Mesendoderm (in vitro differentiated cells): Measurements from ENCODE around the gene TRPC4.

Source experiments
- DNase-seq: peaks from one replicate; pipeline ENCODE4 v3.0.0; 2013
- H2AK5ac ChIP-seq: 2 replicates; pipeline ENCODE4 v1.6.1; 2013; ENCODE audit warnings: low read length, inconsistent platforms
- H2BK120ac ChIP-seq: 2 replicates; pipeline ENCODE4 v1.6.1; 2013; ENCODE audit warnings: low read depth, mild to moderate bottlenecking, low read length, moderate library complexity, mixed read lengths
- H2BK15ac ChIP-seq: replicated peaks from 2 replicates; pipeline ENCODE4 v1.6.1; 2013; ENCODE audit warnings: low read depth, mild to moderate bottlenecking, moderate library complexity
- H2BK5ac ChIP-seq: 2 replicates; pipeline ENCODE4 v1.6.1; 2013; ENCODE audit warnings: low read length, inconsistent platforms
- H3K18ac ChIP-seq: 2 replicates; pipeline ENCODE4 v1.6.1; 2013; ENCODE audit warnings: mild to moderate bottlenecking, low read length, mixed read lengths
- H3K23ac ChIP-seq: one replicate; pipeline ENCODE4 v1.6.1; 2013; ENCODE audit warnings: low read length
- H3K27ac ChIP-seq: 2 replicates; pipeline ENCODE4 v1.5.1; 2013; ENCODE audit warnings: low read depth, mild to moderate bottlenecking, inconsistent platforms, low read length, moderate library complexity
- H3K27me3 ChIP-seq: 2 replicates; pipeline ENCODE4 v1.6.1; 2013; ENCODE audit warnings: low read length, control low read depth, mild to moderate bottlenecking, inconsistent platforms; ENCODE audit not compliant: insufficient read depth, poor library complexity
- H3K36me3 ChIP-seq: 2 replicates; pipeline ENCODE4 v1.6.1; 2013; ENCODE audit warnings: low read length, inconsistent platforms; ENCODE audit not compliant: control insufficient read depth, insufficient read depth
- H3K4ac ChIP-seq: one replicate; pipeline ENCODE4 v1.6.1; 2013; ENCODE audit warnings: low read depth, mild to moderate bottlenecking, low read length, moderate library complexity
- H3K4me1 ChIP-seq: 2 replicates; pipeline ENCODE4 v1.6.1; 2013; ENCODE audit warnings: low read depth, low read length, inconsistent platforms; ENCODE audit not compliant: control insufficient read depth
- H3K4me2 ChIP-seq: 2 replicates; pipeline ENCODE4 v1.6.1; 2013; ENCODE audit warnings: low read length
- H3K4me3 ChIP-seq: 2 replicates; pipeline ENCODE4 v1.5.1; 2013; ENCODE audit warnings: mild to moderate bottlenecking, low read length
- H3K56ac ChIP-seq: one replicate; pipeline ENCODE4 v1.6.1; 2013; ENCODE audit warnings: low read length
- H3K79me1 ChIP-seq: 2 replicates; pipeline ENCODE4 v1.6.1; 2013; ENCODE audit warnings: low read length, inconsistent platforms
- H3K79me2 ChIP-seq: 2 replicates; pipeline ENCODE4 v1.6.1; 2013; ENCODE audit warnings: mild to moderate bottlenecking, low read length; ENCODE audit not compliant: control insufficient read depth, insufficient read depth
- H3K9ac ChIP-seq: 2 replicates; pipeline ENCODE4 v1.6.1; 2013; ENCODE audit warnings: low read length, inconsistent platforms
- H4K5ac ChIP-seq: one replicate; pipeline ENCODE4 v1.6.1; 2013; ENCODE audit warnings: low read length
- H4K8ac ChIP-seq: one replicate; pipeline ENCODE4 v1.6.1; 2013; ENCODE audit warnings: low read depth, mild to moderate bottlenecking, control low read depth, low read length, moderate library complexity
- WGBS: extraction: QIAGEN DNeasy Blood & Tissue Kit; methylation state at CpG from one replicate; pipeline ENCODE4 v1.1.7; 2013; ENCODE audit warnings: low lambda C conversion rate, missing lambda C conversion rate; ENCODE audit not compliant: insufficient coverage; ENCODE audit errors: extremely low coverage; 5-methylcytosine and 5-hydroxymethylcytosine counted together

TRPC4 gene

GRCh38 chr13:37716420-37717195 lies 153.0 kb downstream of the TRPC4 start:
- no peak overlapping the region for H3K4me2 ChIP-seq
- no peak overlapping the region for H3K23ac ChIP-seq
- no peak overlapping the region for H3K56ac ChIP-seq
- H3K9ac ChIP-seq, result no peak overlapping the region
- H2BK120ac ChIP-seq, result no peak overlapping the region
- H4K8ac ChIP-seq, result no peak overlapping the region
- no peaks in the 10 kb centered on the region for H3K27me3 ChIP-seq
- no peaks in the 10 kb centered on the region for H3K4me1 ChIP-seq
- H3K79me1 ChIP-seq, result no peaks in the 10 kb centered on the region
- H3K27ac ChIP-seq, result no peak overlapping the region
- H2BK15ac ChIP-seq, result no peak overlapping the region
- H2AK5ac ChIP-seq, result no peak overlapping the region
- no peak for DNase-seq
- no peak overlapping the region for H4K5ac ChIP-seq
- no peak overlapping the region for H3K4ac ChIP-seq
- WGBS, result no CpG with 5 or more reads among the region's 8 CpGs
- H2BK5ac ChIP-seq, result no peak overlapping the region
- no peaks in the 10 kb centered on the region for H3K79me2 ChIP-seq
- H3K36me3 ChIP-seq, result no peaks in the 10 kb centered on the region
- H3K4me3 ChIP-seq, result no peak overlapping the region
- H3K18ac ChIP-seq, result no peak overlapping the region

- Histone ChIP-seq H3K9ac (no peak overlapping the region), H3K79me2 (no peaks in the 10 kb centered on the region), H2BK120ac (no peak overlapping the region), H4K5ac (no peak overlapping the region), H3K4me2 (no peak overlapping the region), H3K4me3 (no peak overlapping the region), H3K4ac (no peak overlapping the region), H3K23ac (no peak overlapping the region), H3K27ac (no peak overlapping the region), H2AK5ac (no peak overlapping the region), H3K79me1 (no peaks in the 10 kb centered on the region), H3K18ac (no peak overlapping the region), H3K4me1 (no peaks in the 10 kb centered on the region), H3K56ac (no peak overlapping the region), H2BK15ac (no peak overlapping the region), H4K8ac (no peak overlapping the region), H2BK5ac (no peak overlapping the region), H3K27me3 (no peaks in the 10 kb centered on the region), H3K36me3 (no peaks in the 10 kb centered on the region)
- DNase-seq, result no peak
- no CpG with 5 or more reads among the region's 6 CpGs for WGBS
Measured at GRCh38 chr13:37715606-37716015, 154.0 kb downstream of the TRPC4 start.

DNA sequence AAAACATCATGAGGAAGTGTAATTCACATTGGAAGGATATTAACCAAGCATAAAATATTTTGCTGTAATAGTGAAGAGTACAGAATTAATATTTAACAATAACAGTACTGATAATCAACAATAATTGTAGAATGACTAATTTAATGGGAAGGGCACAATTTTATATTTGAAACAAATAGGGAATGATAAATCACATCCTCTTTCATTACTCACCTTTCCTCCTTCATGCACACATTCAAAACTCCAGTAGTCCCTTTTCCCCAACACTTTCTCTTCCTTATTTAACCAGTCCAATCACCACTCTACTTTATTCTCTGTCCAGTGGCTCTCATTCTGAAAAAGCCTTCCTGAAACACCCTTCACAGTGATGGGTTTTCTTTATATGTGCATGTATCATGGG lies 160.3 kb downstream of the TRPC4 start:
- H3K27ac ChIP-seq, result no peak overlapping the region
- no peak overlapping the region for H2BK15ac ChIP-seq
- no peak overlapping the region for H3K18ac ChIP-seq
- H2AK5ac ChIP-seq, result no peak overlapping the region
- no peak overlapping the region for H3K9ac ChIP-seq
- H3K79me2 ChIP-seq, result no peaks in the 10 kb centered on the region
- no peaks in the 10 kb centered on the region for H3K4me1 ChIP-seq
- no peak overlapping the region for H3K4me2 ChIP-seq
- no peaks in the 10 kb centered on the region for H3K79me1 ChIP-seq
- no peaks in the 10 kb centered on the region for H3K27me3 ChIP-seq
- no peak overlapping the region for H2BK120ac ChIP-seq
- no peak for DNase-seq
- no peak overlapping the region for H3K56ac ChIP-seq
- H4K8ac ChIP-seq, result no peak overlapping the region
- H2BK5ac ChIP-seq, result no peak overlapping the region
- no peaks in the 10 kb centered on the region for H3K36me3 ChIP-seq
- no peak overlapping the region for H3K23ac ChIP-seq
- H3K4ac ChIP-seq, result no peak overlapping the region
- H3K4me3 ChIP-seq, result no peak overlapping the region
- H4K5ac ChIP-seq, result no peak overlapping the region

- no peak overlapping the region for H2BK120ac ChIP-seq
- no peak overlapping the region for H3K4ac ChIP-seq
- no peak overlapping the region for H3K9ac ChIP-seq
- H3K4me1 ChIP-seq, result no peaks in the 10 kb centered on the region
- H3K23ac ChIP-seq, result no peak overlapping the region
- no peaks in the 10 kb centered on the region for H3K79me1 ChIP-seq
- no peaks in the 10 kb centered on the region for H3K79me2 ChIP-seq
- H3K36me3 ChIP-seq, result no peaks in the 10 kb centered on the region
- no peak overlapping the region for H2BK5ac ChIP-seq
- no peak overlapping the region for H4K5ac ChIP-seq
- no peak overlapping the region for H3K4me3 ChIP-seq
- no peak overlapping the region for H3K27ac ChIP-seq
- WGBS, result no CpG with 5 or more reads among the region's 2 CpGs
- no peak overlapping the region for H2BK15ac ChIP-seq
- H3K56ac ChIP-seq, result no peak overlapping the region
- no peak for DNase-seq
- H3K18ac ChIP-seq, result no peak overlapping the region
- no peak overlapping the region for H3K4me2 ChIP-seq
- H4K8ac ChIP-seq, result no peak overlapping the region
- H3K27me3 ChIP-seq, result no peaks in the 10 kb centered on the region
- no peak overlapping the region for H2AK5ac ChIP-seq
Measured at GRCh38 chr13:37707739-37708500, 161.7 kb downstream of the TRPC4 start.

- WGBS, result no CpG with 5 or more reads among the region's 2 CpGs
- H2BK15ac ChIP-seq, result no peak overlapping the region
- H3K4me2 ChIP-seq, result no peak overlapping the region
- H3K79me1 ChIP-seq, result no peaks in the 10 kb centered on the region
- H3K36me3 ChIP-seq, result no peaks in the 10 kb centered on the region
- no peak overlapping the region for H3K23ac ChIP-seq
- no peak overlapping the region for H3K27ac ChIP-seq
- H2AK5ac ChIP-seq, result no peak overlapping the region
- H3K4me3 ChIP-seq, result no peak overlapping the region
- DNase-seq, result no peak
- no peaks in the 10 kb centered on the region for H3K4me1 ChIP-seq
- H3K79me2 ChIP-seq, result no peaks in the 10 kb centered on the region
- no peak overlapping the region for H3K9ac ChIP-seq
- no peak overlapping the region for H2BK5ac ChIP-seq
- H3K4ac ChIP-seq, result no peak overlapping the region
- no peak overlapping the region for H4K8ac ChIP-seq
- no peak overlapping the region for H2BK120ac ChIP-seq
- H3K18ac ChIP-seq, result no peak overlapping the region
- H4K5ac ChIP-seq, result no peak overlapping the region
- H3K27me3 ChIP-seq, result no peaks in the 10 kb centered on the region
- H3K56ac ChIP-seq, result no peak overlapping the region
Measured at GRCh38 chr13:37706041-37706440, 163.5 kb downstream of the TRPC4 start.
